Measurements from ENCODE around the gene ZNF436.
"Not testable (repeated sequence)": the region's sequence is repeated elsewhere in the genome, so short reads cannot be mapped to it uniquely, and the experiment has no call there.

The ZNF436 gene

DNA sequence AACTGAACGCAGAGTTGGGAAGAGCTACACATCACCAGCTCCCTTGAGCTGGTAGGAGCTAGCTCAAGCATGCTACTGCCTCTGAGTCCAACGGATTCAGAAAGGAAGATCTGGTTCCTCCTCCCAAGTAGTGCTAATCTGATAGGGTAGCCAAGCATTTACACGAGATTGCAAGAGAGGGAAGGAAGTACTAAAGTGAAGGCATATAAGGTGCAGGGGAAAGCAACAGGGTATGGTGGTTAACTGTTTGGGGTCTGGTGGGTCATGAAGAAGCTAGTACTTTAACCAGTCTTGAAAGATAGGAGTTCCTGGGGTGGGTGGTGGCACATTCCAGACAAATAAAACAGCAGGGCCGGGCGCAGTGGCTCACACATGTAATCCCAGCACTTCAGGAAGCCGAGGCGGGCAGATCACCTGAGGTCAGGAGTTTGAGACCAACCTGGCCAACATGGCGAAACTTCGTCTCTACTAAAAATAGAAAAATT lies 20.2 kb upstream of the ZNF436 start:
- no peak for FAIRE-seq

DNA sequence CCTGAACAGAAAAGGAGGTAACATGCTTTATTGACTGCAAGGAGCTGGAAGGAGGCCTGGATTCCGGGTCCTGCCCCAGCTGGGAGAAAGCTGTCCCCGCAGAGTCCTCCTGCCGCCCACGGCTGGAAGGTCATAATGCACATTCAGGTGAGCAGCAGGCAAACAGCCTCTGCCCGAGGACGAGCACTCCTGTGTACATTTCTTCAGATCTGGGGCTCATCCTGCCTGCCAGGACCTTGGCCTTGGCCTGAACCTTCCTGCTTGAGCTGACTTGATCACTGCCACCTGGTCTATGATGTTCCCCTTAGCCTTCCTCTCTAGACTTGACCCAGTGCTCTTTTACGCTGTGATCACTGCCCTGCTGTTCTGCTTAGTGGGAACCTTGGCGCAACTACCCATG lies 17.9 kb upstream of the ZNF436 start:
- no peak for FAIRE-seq

DNA sequence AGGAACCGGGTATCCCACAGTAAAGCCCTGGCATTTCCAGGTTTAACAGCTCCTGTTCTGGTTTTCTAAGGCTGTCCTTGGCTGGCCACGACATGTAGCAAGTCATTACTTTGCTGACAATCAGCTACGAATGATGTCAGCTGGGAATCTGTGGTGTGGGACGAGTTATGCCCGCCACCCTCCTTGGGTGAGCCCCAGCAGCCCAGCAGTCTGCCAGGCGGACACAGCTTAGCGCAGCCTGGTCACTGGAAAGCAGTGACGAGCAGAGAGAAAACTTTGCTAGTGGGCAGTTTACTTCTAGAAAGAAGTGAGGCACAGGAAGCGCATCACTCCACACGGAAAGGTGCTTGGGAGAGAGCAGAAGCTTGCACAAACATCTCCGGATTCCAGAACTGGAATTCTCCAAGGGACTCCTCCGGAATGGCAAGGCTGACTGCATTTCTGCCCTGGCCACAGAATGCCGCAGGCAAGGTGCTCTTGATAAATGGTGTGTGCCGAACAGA lies 15.5 kb upstream of the ZNF436 start:
- FAIRE-seq, result no peak

DNA sequence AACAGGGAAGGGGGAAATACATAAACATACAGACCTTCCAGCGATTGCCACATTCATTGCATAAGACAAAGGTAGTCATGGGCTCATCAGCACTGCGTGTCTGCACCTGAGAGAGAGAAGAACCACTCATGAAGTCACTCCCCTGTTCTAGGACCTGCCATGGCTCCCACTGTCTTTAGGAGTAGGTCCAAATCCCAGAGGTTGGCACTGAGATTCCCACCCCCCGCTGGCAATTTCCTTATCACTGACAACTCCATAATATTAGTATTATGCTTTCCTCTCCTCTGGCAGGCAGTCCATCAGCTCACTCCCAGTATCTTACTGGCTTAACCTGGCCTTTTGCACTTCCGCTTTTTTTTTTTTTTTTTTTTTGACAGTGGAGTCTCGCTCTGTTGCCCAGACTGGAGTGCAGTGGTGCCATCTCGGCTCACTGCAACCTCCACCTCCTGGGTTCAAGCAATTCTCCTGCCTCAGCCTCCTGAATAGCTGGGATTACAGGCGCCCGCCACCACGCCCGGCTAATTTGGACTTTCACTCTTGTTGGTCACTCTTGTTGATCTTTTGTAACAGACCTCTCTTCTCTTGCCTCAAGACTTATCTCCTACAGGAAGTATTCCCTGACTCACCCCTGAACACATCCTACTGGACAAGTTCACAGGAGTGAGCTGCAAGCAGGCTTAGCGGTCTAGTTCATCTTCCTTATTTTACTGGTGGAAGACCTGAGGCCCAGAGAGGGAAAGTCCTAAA lies 14.8 kb upstream of the ZNF436 start:
- no peak for FAIRE-seq

DNA sequence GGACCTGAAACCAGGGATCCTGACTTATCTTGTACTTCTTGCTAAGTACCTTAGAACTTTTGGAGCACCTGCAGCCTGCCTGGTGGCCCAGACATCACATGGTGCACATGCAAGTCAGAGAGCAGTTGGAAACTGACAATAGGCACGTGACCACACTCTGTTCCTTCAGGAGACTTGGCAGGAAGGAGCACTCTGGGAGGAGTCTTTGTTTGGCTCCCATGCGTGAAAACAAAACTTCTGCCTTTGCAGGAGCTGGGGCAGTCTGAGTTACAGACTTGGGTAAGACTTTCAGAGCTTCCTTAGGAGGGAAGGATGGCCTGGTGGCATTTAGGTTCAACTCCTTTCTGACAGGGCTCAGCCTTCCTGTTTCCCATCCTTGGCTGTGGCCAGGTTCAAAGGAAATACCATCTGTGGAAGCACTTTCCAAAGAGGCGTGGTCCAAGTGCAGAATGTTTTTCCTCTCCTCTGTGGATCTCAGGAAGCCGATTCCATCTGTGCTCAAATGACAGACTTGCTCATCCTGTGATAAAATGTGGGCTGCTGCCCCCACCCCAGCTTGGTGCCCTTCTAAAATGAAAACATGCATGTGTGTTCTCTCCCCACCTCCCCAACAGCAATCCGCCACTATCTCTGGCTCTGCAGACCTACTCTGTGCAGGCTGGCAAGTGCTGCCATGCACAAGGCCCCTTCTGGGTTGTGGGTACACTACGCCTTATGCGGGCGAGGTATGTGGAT lies 14.1 kb upstream of the ZNF436 start:
- FAIRE-seq, result no peak

DNA sequence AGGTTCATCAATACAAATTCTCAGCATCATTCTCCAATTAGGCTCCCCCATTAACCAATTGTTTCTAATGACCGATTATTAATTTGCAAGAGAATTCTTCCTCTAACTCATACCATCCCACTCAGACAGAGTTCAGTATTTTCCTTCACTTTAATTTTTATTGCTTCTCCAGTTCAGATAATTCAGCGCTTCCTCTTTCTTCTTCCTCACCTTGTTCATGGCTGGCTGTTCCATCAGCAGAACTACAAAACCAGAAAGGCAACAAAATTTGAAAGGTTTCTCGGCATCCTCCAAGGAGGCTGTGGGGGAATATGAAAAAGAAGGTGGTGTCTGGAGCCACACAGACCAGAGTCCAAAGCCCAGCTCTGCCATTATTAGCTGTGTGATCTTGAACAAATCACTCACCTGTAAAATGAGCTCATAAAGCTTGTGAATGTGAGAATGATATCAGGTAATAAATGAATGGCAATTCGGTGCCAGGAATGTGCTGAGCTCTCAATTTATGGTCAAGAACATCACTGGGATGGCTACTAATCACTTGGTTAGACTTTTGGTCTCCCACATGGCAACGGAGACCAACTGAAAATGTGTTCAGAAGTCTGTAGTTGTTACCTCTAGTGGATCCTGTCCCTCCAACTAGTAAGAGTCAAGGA lies 11.7 kb upstream of the ZNF436 start:
- FAIRE-seq, result no peak

DNA sequence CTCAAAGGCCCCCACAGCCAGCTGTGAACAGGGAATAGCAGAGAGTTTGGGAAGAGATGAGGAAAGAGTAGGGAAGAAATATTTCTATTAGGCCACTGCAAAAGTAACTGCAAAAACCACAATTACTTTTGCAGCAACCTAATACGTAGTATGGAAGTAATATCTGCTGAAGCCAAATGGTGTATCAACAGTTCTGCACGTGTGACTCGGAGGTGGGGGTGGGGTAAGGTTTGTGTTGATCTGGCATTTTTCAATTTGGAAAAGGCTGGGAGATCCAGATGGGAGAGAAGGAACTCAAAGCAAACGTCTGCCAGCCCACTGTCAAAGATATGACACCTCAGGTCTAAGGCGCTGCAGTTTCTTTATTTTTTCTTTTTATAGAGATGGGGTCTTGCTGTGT lies 11.1 kb upstream of the ZNF436 start:
- no peak for FAIRE-seq

DNA sequence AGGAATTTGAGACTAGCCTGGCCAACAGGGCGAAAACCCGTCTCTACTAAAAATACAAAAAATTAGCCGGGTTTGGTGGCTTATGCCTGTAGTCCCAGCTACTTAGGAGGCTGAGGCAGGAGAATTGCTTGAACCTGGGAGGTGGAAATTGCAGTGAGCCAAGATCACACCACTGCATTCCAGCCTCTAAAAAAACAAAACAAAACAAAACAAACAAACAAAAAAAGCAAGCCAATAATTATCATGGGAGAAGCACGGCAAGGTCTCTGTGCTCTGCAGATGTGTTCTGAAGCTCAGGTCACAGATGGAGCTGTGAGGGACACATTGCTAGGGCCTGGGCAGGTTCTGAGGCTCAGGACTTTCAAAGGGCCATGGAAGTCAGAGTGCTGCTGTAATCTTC lies 10.6 kb upstream of the ZNF436 start:
- FAIRE-seq, result not testable (repeated sequence)

DNA sequence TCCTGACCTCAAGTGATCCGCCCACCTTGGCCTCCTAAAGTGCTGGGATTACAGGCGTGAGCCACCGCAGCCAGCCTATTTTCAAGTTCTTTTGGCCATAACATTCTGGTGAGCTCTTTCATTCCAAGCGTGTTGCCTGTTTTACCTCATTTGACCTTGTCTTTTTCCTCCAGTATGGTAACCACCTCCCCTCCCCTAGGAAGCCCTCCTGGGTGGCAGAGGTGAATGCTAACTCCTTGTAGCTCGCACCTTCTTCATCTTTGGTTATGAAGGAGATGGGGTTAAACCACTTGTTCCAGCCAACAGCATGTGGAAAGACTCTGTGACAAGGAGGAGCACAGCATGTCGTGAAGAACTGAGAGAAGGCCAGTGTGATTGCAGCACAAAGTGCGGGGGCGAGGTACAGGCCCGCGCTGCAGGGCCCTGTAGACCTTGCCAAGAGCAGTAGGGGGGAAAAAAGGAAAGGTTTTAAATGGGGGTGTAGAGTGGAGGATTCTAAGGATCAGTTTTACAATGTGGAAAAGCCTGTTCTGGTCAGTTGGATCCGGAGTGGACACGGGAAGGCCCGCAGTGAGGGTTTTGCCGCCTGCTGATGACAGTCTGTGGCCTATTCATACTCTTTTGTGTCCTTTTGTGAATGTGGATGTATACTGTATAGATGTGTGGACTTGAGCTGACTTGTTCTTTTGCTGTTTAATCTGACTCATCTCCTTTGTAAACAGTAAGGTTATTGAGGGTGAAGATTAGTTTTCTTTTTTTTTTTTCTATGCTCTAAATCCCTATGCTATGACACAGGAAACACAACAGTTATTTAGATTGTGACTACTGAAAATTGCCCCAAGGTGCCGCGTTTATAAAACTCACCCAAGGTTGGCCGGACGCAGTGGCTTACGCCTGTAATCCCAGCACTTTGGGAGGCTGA lies 7.5 kb upstream of the ZNF436 start:
- no peak for FAIRE-seq

DNA sequence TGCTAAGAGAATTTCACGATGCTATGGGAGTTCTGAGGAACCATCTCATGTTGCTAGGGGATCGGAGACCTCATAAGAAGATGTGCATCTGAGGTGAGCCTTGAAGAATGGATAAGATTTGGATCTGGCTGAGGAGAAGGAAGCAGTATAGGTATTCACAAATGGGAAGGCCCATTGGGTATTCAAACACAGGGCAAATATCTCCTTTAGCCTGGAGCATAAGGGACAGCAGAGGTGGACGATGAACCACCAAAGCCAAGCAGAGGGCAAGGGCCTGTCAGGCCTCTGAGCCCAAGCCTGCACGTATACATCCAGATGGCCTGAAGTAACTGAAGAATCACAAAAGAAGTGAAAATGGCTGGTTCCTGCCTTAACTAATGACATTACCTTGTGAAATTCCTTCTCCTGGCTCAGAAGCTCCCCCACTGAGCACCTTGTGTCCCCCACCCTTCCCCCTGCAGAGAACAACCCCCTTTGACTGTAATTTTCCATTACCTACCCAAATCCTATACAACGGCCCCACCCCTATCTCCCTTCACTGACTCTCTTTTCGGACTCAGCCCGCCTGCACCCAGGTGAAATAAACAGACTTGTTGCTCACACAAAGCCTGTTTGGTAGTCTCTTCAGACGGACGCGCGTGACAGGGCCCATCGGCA lies 4.6 kb upstream of the ZNF436 start:
- FAIRE-seq, result not testable (repeated sequence)

DNA sequence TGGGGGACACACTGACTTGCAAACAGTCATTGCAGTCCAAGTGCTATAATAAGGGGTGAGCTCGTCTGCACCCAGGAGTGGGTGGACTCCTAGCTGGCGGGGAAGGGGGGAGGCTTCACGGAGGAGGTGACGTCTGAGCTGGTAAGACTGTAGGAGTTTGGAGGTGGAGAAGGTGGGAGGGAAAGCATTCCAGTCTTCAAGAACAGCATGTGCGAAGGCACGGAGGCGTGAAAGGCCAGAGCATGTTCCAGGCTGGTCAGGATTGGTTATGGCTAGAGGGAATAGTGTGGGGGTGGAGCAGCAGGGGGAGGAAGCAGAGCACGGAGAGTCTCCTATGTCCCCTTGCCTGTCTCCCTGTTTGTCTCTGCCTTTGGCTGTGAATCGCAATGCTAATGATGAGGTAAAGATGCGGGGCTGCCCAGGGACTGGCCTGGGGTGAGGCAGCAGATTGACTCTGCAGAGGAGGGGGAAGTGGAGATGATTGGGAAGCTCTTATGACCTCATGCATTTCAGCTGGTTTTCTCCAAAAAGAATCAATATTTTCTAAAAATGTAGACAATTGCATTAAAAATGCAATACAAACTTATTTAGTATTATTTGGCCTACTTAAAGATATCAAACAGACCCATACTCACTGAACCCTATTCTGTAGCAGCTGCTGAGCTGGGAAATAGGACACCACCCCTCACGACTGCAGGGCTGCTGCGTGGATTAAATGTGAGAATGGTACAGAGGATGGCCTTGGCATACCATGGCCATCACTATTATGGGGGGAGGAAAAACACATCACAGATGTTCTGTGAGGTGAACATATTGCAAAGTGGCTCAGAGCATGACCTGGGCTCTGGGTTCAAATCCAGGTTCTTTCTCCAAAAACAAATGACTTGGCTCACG lies 2.6 kb upstream of the ZNF436 start:
- FAIRE-seq, result no peak

DNA sequence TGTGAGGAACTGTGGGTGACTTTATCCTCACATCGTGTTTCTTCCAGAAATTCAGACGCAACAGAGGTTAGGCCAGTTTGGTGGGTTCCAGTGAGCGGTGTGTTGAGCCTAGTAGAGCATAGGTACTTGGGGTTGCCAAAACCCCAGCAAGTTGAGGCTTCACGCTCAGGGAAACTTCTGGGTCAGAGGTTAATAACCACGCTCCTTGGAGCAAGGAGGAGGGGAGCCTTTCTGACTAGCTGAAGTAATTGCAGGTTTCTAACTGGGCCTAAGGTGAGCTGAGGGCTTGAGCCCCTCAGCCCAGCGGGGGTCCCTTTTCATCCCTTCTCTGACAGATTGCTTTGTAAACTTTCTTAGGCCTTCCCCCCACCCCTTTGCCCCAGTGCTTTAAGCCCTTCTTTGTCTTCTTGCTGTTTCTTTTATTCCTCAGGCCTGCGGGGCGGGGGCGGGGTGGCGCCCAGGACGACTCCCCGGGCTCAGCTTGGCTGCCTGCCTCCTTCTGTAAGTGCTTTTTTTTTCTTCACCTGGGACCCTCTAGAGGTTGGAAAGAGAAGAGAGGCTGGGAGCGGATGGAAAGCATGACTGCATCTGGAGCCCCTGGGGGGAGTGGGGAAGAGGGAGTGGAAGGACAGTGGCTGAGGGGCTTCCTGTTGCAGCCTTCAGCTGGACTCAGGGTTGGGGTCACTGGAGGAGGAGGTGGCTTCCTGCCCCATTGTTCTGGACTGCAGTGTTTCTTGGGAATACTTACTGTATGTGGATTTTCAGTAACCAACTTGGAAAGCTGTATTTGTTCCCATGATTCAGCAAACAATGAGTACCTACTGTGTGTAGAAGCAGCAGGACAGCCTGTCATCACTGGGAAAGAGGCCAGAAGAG lies 1.3 kb upstream of the ZNF436 start:
- FAIRE-seq, result no peak

DNA sequence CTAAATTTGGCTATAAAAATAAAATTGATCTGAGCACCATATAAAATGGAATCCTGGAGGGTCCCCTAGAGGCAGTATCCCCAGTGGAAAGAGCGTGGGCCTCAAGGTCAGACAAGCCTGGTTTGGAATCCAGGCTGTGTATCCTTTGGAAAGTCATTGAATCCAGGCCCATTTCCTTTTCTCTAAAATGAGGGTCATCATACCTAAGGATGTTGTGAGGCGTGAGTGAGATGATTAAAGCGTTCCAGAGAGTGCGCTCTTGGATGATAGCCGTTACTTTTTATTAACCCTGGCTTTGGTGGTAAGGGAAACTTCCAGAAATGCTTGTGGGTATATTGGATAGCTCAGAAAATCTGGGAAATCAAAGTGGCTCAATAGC lies 683 bp upstream of the ZNF436 start:
- FAIRE-seq, result no peak

DNA sequence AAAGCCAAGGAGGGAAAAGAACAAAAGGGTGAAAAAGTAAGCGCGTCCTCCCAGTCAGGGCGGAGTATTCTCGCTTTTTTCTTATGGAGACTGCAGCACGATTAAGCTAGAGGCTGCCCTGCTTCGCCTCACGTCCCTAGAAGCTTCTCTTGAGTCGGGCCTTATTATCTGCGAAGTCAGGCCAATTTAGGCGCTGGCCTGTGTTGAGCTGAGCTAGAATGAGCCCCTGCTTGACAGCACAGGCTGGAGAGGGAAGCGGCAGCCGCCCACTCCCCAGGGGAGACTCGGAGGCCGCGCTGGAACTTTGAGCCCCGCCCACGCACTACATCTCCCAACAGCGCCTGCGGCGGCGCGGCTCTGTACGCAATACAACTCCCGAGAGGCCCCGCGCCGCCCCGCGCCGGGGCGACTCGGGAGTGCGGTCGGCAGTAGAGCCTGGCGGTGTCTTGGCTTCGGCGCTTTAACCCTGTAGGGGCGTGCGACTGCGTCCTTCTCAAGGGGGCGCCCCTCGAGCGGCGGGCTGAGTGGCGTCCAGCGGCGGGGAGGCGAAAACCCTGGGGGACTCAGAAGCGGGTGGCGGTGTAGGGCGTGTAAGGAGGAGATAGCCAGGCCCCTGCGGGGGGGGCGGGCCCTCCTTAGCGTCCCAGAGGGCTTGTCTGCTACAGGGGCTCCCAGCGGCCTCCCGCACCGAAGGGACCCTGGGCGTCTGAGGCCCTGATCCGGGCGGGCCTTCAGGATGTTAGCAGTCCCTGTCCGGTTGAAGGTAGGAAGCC lies 888 bp downstream of the ZNF436 start:
- no peak for FAIRE-seq

DNA sequence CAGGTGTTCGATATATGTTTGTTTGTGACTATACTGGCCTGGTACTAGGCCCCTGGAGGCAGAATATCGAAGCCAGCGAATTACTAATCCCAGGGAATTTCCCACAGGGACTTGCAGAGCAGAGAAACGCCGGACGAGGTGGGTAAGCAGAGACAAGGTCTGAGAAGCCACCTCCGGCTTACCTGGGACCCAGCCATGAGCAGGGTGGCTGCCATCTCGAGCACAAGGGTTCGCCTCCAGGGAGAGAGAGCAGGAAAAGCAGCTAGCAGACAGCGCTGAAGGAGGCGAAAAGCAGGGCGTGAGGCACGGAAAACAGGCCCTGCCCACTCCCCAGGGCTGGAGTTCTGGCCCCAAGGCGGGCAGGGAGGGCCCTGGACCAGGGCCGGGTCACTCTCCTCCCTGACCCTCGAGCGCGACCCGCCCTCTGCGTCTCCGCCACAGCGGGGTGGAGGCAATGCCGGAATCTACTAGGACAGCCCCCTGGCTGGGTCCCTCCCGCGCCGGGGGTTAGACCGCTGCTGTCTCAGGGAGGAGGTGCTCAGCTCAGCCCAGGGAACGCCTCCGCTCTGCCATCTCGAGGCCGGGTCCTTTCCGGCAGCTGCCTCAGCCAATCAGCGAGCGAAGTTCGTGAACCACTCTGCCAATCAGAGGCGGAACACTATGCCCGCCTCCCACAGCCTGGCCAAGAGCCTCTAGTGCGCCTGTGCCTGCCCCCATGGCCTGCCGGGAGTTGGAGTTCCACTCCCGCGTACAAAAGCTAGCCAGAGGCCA lies 1.7 kb downstream of the ZNF436 start:
- no peak for FAIRE-seq

DNA sequence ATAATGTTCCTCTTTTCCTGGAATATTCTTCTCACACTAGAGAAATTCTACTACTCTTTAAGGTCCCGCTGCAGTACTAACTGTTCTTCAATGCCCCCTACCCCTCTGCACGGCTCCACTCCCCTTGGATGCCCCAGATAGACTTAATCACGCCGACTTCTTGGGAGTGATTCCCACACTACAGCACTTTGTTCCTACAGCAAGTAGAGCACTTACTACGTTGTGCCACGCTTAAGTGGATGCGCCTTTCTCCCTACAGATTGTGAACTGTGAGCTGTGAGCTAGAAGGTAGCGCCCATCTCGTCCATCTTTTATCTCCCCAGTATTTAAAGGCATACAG lies 2.2 kb downstream of the ZNF436 start:
- no peak for FAIRE-seq

DNA sequence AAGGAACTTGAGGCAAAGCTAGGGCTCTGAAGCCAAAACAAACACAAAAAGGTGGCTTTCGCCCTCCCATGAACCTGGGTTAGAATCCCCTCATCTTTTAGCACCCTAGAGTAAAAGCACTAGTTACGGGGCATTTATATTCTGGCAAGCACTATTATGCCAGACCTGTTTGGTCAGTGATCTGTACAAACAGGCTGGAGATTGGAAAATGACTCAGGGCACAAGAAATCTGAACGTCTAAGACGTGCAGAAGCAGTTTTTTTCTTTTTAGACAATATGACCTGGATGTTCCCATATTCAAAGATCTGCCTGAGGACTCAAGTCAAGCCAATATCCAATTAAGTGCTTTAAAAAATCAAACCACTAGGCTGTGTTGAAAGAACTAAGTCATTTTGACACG lies 3.0 kb downstream of the ZNF436 start:
- FAIRE-seq, result no peak

DNA sequence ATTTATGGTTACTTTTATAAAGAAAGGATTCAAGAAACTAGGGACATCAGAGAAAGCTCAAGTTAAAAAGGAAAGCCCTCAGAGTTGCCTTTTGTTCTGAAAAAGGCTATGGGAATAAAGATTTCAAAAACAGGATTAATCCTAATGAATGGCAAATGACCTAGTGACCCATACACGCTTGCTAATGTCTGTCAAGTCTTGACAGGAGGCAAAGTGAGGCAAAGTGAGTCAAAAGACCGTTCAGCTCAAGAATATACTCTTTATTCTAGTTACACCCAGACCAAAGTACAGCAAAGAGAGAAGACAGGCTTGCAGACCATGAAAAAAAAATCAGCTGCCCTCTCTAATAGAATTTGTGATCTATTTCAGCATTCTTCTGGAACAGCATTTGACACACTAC lies 3.5 kb downstream of the ZNF436 start:
- no peak for FAIRE-seq

All from islet of Langerhans (tissue), 1 donor.